HepG2 (cell line): ENCODE data around the gene ACADVL. TPM values are rescaled to one million over a fixed set of nuclear protein-coding genes. Genes with fewer than 3 reads are reported as not detected.

ENCODE experiments used
- ATAC-seq: fragments of 200-7000 bp; cut with Tn5 transposase; 3 replicates; pipeline ENCODE4 v1.9.1; 2020; ENCODE audit warnings: mild to moderate bottlenecking, moderate library complexity
- BruUV-seq: library from RNA; stranded (reverse); fragments of 400-500 nt; replicated peaks from 2 replicates; lab custom pipeline; 2021; lab: Mats Ljungman, UMichigan
- CTCF ChIA-PET: fragments of 300-600 bp; formaldehyde crosslinking; extraction: SDS; loops from one replicate; lab custom pipeline; 2021; ENCODE audit warnings: low total read pairs, inconsistent platforms, low intra/inter-chr PET ratio; lab: Yijun Ruan, JAX
- POLR2A ChIA-PET: fragments of 350-600 bp; sonication (Branson Sonifier 250); formaldehyde crosslinking; loops from one replicate; lab custom pipeline; 2020; ENCODE audit warnings: antibody characterized with exemption, inconsistent platforms; lab: Yijun Ruan, JAX
- DNase-seq: peaks from one replicate; pipeline ENCODE4 v3.0.0-alpha.2; 2015; ENCODE audit warnings: low spot score
- FAIRE-seq: peaks from 3 replicates; lab custom pipeline; 2011; peaks lifted over from hg19 to GRCh38; lab: Jason Lieb, UNC
- H2AFZ ChIP-seq: one replicate; pipeline ENCODE4 v1.6.1; 2011; ENCODE audit warnings: low read length, inconsistent platforms
- H3K27ac ChIP-seq: fragments of 300-600 bp; 3 replicates; pipeline ENCODE4 v1.8.0; 2011; ENCODE audit warnings: mixed run types, mild to moderate bottlenecking, mixed read lengths, low read length, inconsistent platforms; ENCODE audit not compliant: insufficient read depth; ENCODE audit errors: extremely low read length
- H3K27me3 ChIP-seq, 2 experiments: fragments of 200-600 bp in 1 of 2; 2 replicates in 1 of 2; 3 replicates in 1 of 2; pipeline versions ENCODE4 v1.6.0 to v1.8.0; 2011; ENCODE audit warnings: low read length in 2 of 2, mild to moderate bottlenecking in 2 of 2, moderate library complexity in 2 of 2, inconsistent platforms in 1 of 2; ENCODE audit not compliant: insufficient read depth in 2 of 2, control insufficient read depth in 1 of 2
- H3K36me3 ChIP-seq, 2 experiments: fragments of 200-600 bp in 1 of 2; replicated peaks in 1 of 2; 2 replicates in 1 of 2; 3 replicates in 1 of 2; pipeline versions ENCODE4 v1.5.1 to v1.8.0; 2011; ENCODE audit warnings: low read length in 2 of 2, inconsistent platforms in 1 of 2; ENCODE audit not compliant: insufficient read depth in 2 of 2, control insufficient read depth in 1 of 2
- H3K4me1 ChIP-seq: 2 replicates; pipeline ENCODE4 v1.5.1; 2012; ENCODE audit warnings: low read length, inconsistent platforms; ENCODE audit not compliant: insufficient read depth
- H3K4me2 ChIP-seq: 2 replicates; pipeline ENCODE4 v1.6.0; 2011; ENCODE audit warnings: low read depth, low read length, inconsistent platforms
- H3K4me3 ChIP-seq, 3 experiments: fragments of 200-600 bp in 1 of 3; sonication (generic), shearing (Covaris generic) in 1 of 3; replicated peaks in 1 of 3; 2 replicates each; pipeline ENCODE4 v1.5.1; 2011 to 2016; ENCODE audit warnings: low read length in 3 of 3, inconsistent platforms in 2 of 3, low read depth in 2 of 3, mild to moderate bottlenecking in 2 of 3, control low read depth in 1 of 3, mixed read lengths in 1 of 3; ENCODE audit not compliant: insufficient read depth in 1 of 3
- H3K79me2 ChIP-seq: one replicate; pipeline ENCODE4 v1.6.1; 2011; ENCODE audit warnings: low read length, inconsistent platforms; ENCODE audit not compliant: insufficient read depth
- H3K9ac ChIP-seq: 2 replicates; pipeline ENCODE4 v1.6.0; 2011; ENCODE audit warnings: mild to moderate bottlenecking, low read depth, low read length, inconsistent platforms; ENCODE audit not compliant: insufficient read depth
- H3K9me3 ChIP-seq: 2 replicates; pipeline ENCODE4 v1.5.1; 2012; ENCODE audit warnings: mild to moderate bottlenecking, low read length
- H4K20me1 ChIP-seq: 2 replicates; pipeline ENCODE4 v1.6.0; 2011; ENCODE audit warnings: inconsistent platforms, mild to moderate bottlenecking, low read length, moderate library complexity; ENCODE audit not compliant: insufficient read depth
- SRSF9 ChIP-seq: fragments of 200-400 bp; formaldehyde crosslinking; IDR thresholded peaks from 2 replicates; pipeline ENCODE4 v1.6.1; 2018; ENCODE audit warnings: borderline replicate concordance, mild to moderate bottlenecking, low read depth, low read length; ENCODE audit not compliant: insufficient read depth, poor library complexity, severe bottlenecking
- TAF15 ChIP-seq: fragments of 200-400 bp; formaldehyde crosslinking; IDR thresholded peaks from one replicate; pipeline ENCODE4 v1.6.1; 2018; ENCODE audit warnings: mild to moderate bottlenecking, low read depth, low read length; ENCODE audit not compliant: poor library complexity, severe bottlenecking
- ZFX ChIP-seq: sonication (generic); formaldehyde crosslinking; IDR thresholded peaks from 2 replicates; pipeline ENCODE4 v1.4.0; 2020; ENCODE audit warnings: mild to moderate bottlenecking, low read depth, missing genetic modification reagents, moderate library complexity
- ZNF616 ChIP-seq: sonication (generic); formaldehyde crosslinking; IDR thresholded peaks from 2 replicates; pipeline ENCODE4 v1.5.0; 2020; ENCODE audit warnings: low read depth, mild to moderate bottlenecking, missing genetic modification reagents
- WGBS: methylation state at CpG from one replicate; pipeline ENCODE4 v1.1.6; 2017; ENCODE audit warnings: low lambda C conversion rate; 5-methylcytosine and 5-hydroxymethylcytosine counted together
- in situ Hi-C: cut with HindIII; loops from 2 replicates; pipeline ENCODE4 v1.10.0; 2017; ENCODE audit warnings: low pct_unique_long_range_greater_than_20kb; ENCODE audit not compliant: extremely low pct_ligation_motif_present
- intact Hi-C: fragments of 100-400 bp; cut with micrococcal nuclease; formaldehyde crosslinking; loops from one replicate; pipeline ENCODE4 v1.10.0; 2022; ENCODE audit not compliant: unreplicated experiment
- polyA plus RNA-seq, 8 experiments: library from polyadenylated mRNA; depleted of rRNA in 3 of 8; stranded (reverse) in 7 of 8; unstranded in 1 of 8; fragments of >200 nt; fragmentation: Illumina TruSeq in 4 of 8; extraction: Trizol in 4 of 8; gene quantifications; 2 replicates each; pipeline versions ENCODE4 v1.2.1 to v1.2.3, GENCODE V29; 2011 to 2016; ENCODE audit warnings: low read depth in 4 of 8, missing spikeins in 1 of 8, mixed read lengths in 1 of 8; ENCODE audit not compliant: insufficient read depth in 1 of 8
- total RNA-seq, 5 experiments: library from RNA; depleted of rRNA; stranded (reverse); fragments of >200 nt; fragmentation: Illumina TruSeq; extraction: Trizol; gene quantifications; 2 replicates each; pipeline ENCODE4 v1.2.3, GENCODE V29; 2016; ENCODE audit warnings: low read depth in 1 of 5
- TF ChIP-seq, protein P1 (sequence below): sonication (generic); formaldehyde crosslinking; IDR thresholded peaks from 2 replicates; pipeline ENCODE4 v1.8.0; 2022; ENCODE audit warnings: missing genetic modification reagents, mild to moderate bottlenecking, borderline replicate concordance
- TF ChIP-seq, protein P2 (sequence below): sonication (generic); formaldehyde crosslinking; IDR thresholded peaks from 2 replicates; pipeline ENCODE4 v1.8.1; 2023; ENCODE audit warnings: mild to moderate bottlenecking, missing genetic modification reagents, borderline replicate concordance

ACADVL gene
- total and polyA plus RNA-seq, 2 of the 13 experiments (the other 11 are each of a cell fraction or from before 2014, with no cell fraction given), result 219 to 412 TPM

DNA sequence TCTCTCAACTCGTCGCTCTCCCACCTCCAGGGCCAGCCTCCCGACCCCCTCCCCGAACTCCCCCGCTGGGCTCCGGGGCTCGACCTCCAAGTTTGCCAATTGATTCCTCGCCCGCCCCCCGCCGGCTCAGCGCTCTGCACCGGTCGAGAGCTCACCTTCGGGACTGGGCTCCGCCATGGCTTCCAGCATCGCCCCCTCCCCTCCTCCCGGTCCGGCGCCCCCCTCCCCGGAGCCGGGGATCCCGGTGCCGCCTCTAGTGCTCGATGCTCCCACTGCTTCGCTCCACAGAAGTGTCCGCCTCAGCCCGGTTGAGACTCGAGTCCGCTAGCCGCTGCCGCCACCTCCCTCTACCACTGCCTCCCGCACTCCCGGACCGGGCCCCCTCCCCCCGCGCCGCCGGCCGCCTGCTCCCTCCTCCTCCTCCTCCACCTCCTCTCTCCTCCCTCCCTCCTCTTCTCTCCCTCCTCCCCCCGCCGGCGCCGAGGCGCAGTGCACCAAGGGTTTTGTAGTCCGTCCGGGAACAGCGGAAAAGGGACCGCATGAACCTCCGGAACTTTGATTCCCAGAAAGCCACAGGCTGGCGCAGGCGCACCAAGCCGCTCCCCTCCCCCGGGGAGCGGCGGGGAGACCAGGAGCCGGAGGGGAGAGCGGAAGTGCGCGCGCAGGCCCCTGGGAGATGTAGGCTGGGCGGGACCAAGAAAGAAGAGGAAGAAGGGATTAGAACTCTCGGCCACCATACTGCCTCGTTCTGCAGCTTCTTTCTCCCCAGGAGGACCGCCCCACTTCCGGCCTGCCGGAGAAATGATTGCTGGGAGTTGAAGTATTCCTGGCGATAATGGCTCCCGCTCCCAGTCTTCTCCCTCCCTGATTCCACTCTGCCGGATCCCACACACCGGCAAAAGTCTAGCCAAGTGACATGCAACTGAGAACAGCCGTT is 19.6 kb downstream of the ACADVL start, which contains the start of gene PHF23 (continued):
- TF ChIP-seq SRSF9, result no peak
- TF ChIP-seq TAF15, result no peak
- TF ChIP-seq, protein P1, sequence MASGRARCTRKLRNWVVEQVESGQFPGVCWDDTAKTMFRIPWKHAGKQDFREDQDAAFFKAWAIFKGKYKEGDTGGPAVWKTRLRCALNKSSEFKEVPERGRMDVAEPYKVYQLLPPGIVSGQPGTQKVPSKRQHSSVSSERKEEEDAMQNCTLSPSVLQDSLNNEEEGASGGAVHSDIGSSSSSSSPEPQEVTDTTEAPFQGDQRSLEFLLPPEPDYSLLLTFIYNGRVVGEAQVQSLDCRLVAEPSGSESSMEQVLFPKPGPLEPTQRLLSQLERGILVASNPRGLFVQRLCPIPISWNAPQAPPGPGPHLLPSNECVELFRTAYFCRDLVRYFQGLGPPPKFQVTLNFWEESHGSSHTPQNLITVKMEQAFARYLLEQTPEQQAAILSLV (CRISPR knock-in tag), result no peak; the same call in 1 of the 2 replicates
- TF ChIP-seq, protein P2, sequence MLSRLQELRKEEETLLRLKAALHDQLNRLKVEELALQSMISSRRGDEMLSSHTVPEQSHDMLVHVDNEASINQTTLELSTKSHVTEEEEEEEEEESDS (CRISPR knock-in tag), result no peak

DNA sequence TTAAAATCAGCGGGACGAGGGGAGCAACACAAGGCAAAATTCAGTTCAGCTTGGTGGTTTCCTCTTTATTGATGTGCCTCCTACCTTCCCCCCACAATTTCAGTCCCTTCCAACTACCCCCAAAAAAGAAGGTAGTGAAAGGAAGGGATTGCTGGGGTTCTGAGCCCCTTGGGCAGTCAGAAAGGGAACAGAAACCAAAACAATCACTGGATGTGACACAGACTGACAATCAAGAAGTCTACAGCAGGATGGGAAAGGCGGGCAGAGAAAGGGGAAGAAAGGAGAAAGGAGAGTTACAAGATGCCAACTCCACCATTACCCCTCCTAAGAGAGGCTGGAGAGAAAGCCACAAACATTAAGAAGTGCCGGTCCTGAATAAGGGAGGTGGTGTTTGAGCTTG is 20.6 kb downstream of the ACADVL start:
- Histone ChIP-seq H3K27ac (peak overlapping the region; percentile 86), H3K9ac (peak overlapping the region; percentile 92), H3K36me3 (peaks cover 11 to 30% of the 10 kb centered on the region in 2 experiments), H2AFZ (no peak overlapping the region), H3K4me3 (peak overlapping the region; percentile 19 to 85 (median 68); a peak in 5 of 6 replicates), H3K9me3 (no peaks in the 10 kb centered on the region), H4K20me1 (0 out of 2 replicates have a peak, but pooled peaks cover 3% of the 10 kb centered on the region), H3K79me2 (peaks cover 45% of the 10 kb centered on the region), H3K27me3 (no peaks in the 10 kb centered on the region; a peak in 1 of 5 replicates), H3K4me1 (peaks cover 44% of the 10 kb centered on the region), H3K4me2 (peak overlapping the region; percentile 97)
- no peak for FAIRE-seq
- CTCF ChIA-PET, result no interaction called here
- no peak for ATAC-seq
- POLR2A ChIA-PET, result interaction anchor here (1.6 to 4.3 kb wide), 4 partner anchors 18 to 61 kb away, joined by 7 to 35 read pairs (median 30); partner anchors contain the start of genes ACADVL, ASGR1 and DLG4
- intact Hi-C loops (loop anchor here (5.0 kb wide), 1 partner anchor 42 kb away; the partner anchor contains the start of gene SLC2A4), in situ Hi-C loops (no loop called here)
- 58% methylated on average over 4 of the region's 4 CpGs for WGBS
- DNase-seq, result no peak
- TF ChIP-seq ZNF616 (CRISPR knock-in tag), result no peak
- 0 out of 2 replicates have a peak, but pooled peaks have one; percentile 3 for TF ChIP-seq ZFX (CRISPR knock-in tag)
- BruUV-seq, result no TSS peak
